HepG2 (cell line): Measurements from ENCODE around the gene FRMD5.

Source experiments
- GABPA ChIP-seq, 2 experiments: IDR thresholded peaks; 2 replicates each; pipeline ENCODE4 v1.6.1; 2011 to 2016; ENCODE audit warnings: low read depth in 2 of 2, low read length in 1 of 2, missing biosample characterization in 1 of 2, missing genetic modification characterization in 1 of 2
- PHF21A ChIP-seq: sonication (generic); formaldehyde crosslinking; IDR thresholded peaks from 2 replicates; pipeline ENCODE4 v1.5.0; 2020; ENCODE audit warnings: mild to moderate bottlenecking, missing genetic modification reagents
- U2AF2 ChIP-seq: fragments of 200-400 bp; formaldehyde crosslinking; IDR thresholded peaks from 2 replicates; pipeline ENCODE4 v1.6.1; 2017; ENCODE audit warnings: low read depth, mild to moderate bottlenecking, low read length
- ZC3H13 ChIP-seq: sonication (generic); formaldehyde crosslinking; IDR thresholded peaks from 2 replicates; pipeline ENCODE4 v1.8.1; 2023; ENCODE audit warnings: mild to moderate bottlenecking, missing genetic modification reagents, moderate library complexity
- ZNF619 ChIP-seq: sonication (generic); formaldehyde crosslinking; IDR thresholded peaks from 2 replicates; pipeline ENCODE4 v1.4.0; 2020; ENCODE audit warnings: mild to moderate bottlenecking, missing genetic modification reagents
- TF ChIP-seq, protein P1 (sequence below): sonication (generic); formaldehyde crosslinking; IDR thresholded peaks from 2 replicates; pipeline ENCODE4 v1.5.0; 2020; ENCODE audit warnings: mild to moderate bottlenecking, missing genetic modification reagents, moderate library complexity

DNA sequence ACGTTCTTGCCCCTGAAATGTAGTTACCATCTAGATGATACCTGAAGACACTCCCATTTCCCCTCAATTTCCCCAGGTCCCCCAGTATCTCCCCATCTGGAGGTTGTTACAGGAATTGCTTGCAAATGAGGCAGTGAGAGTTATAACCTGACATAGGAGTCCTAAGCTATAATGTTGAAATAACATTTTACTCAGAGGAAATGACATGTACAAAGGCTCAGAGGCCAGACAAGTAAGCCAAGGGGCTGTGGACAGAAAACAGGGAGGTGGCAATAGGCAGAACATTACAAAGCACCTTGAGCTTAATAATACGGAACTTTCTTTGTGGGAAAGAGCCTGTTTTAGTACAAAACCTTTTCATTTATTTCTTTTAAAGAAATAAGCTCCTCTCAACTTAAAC, 171.9 kb downstream of the FRMD5 start:
- TF ChIP-seq U2AF2, result no peak
- no peak for TF ChIP-seq ZC3H13 (CRISPR knock-in tag)
- no peak for TF ChIP-seq PHF21A (CRISPR knock-in tag)
- TF ChIP-seq, protein P1, sequence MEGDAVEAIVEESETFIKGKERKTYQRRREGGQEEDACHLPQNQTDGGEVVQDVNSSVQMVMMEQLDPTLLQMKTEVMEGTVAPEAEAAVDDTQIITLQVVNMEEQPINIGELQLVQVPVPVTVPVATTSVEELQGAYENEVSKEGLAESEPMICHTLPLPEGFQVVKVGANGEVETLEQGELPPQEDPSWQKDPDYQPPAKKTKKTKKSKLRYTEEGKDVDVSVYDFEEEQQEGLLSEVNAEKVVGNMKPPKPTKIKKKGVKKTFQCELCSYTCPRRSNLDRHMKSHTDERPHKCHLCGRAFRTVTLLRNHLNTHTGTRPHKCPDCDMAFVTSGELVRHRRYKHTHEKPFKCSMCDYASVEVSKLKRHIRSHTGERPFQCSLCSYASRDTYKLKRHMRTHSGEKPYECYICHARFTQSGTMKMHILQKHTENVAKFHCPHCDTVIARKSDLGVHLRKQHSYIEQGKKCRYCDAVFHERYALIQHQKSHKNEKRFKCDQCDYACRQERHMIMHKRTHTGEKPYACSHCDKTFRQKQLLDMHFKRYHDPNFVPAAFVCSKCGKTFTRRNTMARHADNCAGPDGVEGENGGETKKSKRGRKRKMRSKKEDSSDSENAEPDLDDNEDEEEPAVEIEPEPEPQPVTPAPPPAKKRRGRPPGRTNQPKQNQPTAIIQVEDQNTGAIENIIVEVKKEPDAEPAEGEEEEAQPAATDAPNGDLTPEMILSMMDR (CRISPR knock-in tag), result no peak
- TF ChIP-seq GABPA (IDR thresholded peaks at IDR 0.05; ENCODE audit: low read depth, low read length), result no peak
- TF ChIP-seq GABPA (CRISPR knock-in tag; IDR thresholded peaks at IDR 0.05; ENCODE audit: low read depth), result no peak
- TF ChIP-seq ZNF619, result no peak
